Measurements from ENCODE around the gene KIF23.

KIF23 gene

DNA sequence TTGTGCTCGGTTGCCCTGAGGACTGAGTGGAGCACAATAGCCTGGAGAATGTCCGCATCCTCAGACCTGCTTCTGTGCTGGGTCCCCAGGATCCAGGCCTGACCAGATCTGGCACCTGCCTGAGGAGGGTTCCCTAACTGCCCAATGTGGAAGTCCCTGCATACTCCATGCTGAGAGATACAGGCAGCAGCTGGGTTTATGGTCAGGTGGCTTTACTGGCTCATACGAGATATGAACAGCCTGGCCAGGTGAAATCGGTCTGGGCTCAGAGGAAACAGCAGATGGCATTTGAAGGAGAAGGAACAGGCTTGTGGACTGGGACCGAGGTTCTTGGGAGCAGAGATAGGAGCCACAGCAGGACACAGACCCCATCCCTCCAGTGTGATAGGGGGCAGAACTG lies 18.2 kb upstream of the KIF23 start:
- no peak for TF ChIP-seq CTCF (IDR thresholded peaks at IDR 0.05; ENCODE audit: low read depth, low read length)
- DNase-seq (ENCODE audit: extremely low read depth, low read depth): no peak

DNA sequence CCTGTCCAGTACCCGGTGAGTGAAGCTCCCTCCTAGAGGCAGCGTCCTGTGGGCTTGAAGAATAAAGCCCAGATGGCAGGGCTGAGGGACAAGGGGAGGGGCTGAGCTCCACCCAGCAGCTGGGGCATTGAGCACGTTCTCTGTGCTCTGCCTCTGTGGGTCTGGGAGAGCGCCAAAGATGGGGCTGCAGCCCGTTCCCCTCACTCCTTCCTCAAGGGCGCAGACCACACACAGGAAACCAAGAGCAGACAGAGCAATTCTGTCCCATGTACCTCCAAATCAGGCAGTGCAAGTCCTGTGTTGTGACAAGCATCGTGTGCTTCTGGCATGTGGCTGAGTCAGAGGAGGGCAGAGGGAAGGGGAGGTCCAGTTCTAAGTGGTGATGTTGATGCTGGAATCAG lies 15.7 kb upstream of the KIF23 start:
- TF ChIP-seq CTCF (IDR thresholded peaks at IDR 0.05; ENCODE audit: low read depth, low read length): no peak
- no peak for DNase-seq (ENCODE audit: extremely low read depth, low read depth)

DNA sequence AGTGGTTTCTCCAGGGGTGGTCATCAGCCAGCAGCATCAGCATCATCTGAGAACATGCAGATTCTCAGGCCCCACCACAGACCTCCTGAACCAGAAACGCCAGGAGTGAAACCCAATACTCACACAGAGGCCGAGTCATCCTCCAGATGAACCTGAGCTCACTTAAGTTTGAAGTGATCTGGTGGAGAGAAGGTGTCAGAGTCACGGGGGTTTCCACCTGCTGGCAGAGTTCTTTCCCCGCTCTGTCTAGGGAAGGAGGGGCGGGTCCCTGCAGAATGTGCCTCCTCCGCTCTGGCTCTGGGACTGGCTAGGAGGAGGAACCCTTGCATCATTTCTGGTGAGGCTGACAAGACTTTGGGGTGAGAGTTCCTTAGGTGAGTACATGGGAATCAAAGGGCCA lies 13.3 kb upstream of the KIF23 start:
- TF ChIP-seq CTCF (IDR thresholded peaks at IDR 0.05; ENCODE audit: low read depth, low read length): no peak
- no peak for DNase-seq (ENCODE audit: extremely low read depth, low read depth)

DNA sequence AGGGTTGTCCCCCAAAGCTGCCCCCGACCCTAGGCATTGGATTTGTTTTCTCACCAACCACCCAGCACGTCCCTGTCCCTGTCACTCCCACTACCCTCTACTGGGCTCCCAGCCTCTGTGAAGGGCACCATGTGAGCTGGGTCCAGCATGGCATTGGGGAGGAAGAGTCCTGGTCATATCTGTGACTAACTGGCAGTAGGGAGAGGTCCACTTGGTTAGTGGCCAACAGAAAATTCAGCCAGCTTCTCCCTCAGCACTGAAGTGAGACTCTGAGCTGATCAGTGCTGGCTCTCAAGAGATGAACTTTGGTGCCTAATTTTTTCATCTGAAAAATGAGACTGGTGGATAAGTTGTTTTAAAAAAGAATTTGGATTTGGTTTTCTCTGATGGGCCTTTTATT lies 11.3 kb upstream of the KIF23 start:
- no peak for TF ChIP-seq CTCF (IDR thresholded peaks at IDR 0.05; ENCODE audit: low read depth, low read length)
- DNase-seq (ENCODE audit: extremely low read depth, low read depth): no peak

- peak; percentile 48 for DNase-seq (ENCODE audit: extremely low read depth, low read depth)
- no peak for TF ChIP-seq CTCF (IDR thresholded peaks at IDR 0.05; ENCODE audit: low read depth, low read length)
Observed at GRCh38 chr15:69403594-69403993, 10.6 kb upstream of the KIF23 start.

DNA sequence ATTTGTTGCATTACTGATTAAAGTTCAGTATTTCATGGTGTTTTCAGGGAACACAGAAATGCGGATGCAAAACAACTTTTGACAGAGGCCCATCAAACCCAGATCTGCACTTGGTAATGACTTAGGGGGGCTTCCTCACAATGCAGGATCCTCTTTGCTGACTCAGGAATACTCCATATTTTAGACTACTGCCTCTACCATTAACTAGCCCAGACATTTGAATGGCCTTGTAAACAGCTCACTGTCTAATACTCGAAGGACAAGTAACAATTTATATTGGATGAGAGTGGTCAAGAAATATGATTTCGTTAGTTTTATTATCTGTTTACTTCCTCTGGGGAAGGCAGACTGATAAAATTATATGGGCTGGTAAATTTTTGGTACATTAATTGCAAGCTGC lies 9.0 kb upstream of the KIF23 start:
- DNase-seq (ENCODE audit: extremely low read depth, low read depth): no peak
- TF ChIP-seq CTCF (IDR thresholded peaks at IDR 0.05; ENCODE audit: low read depth, low read length): no peak

GRCh38 chr15:69407719-69408400 lies 6.3 kb upstream of the KIF23 start:
- no peak for TF ChIP-seq CTCF (IDR thresholded peaks at IDR 0.05; ENCODE audit: low read depth, low read length)
- DNase-seq (ENCODE audit: extremely low read depth, low read depth): no peak

All from AG09319 (cell line).